C4-2B (cell line): ENCODE results near the gene FAHD2A.

Experiments used
- CTCF ChIP-seq: fragments of 450-650 bp; conservative IDR thresholded peaks from 2 replicates; pipeline ENCODE4 v1.5.1; 2017; ENCODE audit warnings: mild to moderate bottlenecking
- ZFX ChIP-seq: fragments of 450-650 bp; IDR thresholded peaks from 2 replicates; pipeline ENCODE4 v1.6.1; 2017

DNA sequence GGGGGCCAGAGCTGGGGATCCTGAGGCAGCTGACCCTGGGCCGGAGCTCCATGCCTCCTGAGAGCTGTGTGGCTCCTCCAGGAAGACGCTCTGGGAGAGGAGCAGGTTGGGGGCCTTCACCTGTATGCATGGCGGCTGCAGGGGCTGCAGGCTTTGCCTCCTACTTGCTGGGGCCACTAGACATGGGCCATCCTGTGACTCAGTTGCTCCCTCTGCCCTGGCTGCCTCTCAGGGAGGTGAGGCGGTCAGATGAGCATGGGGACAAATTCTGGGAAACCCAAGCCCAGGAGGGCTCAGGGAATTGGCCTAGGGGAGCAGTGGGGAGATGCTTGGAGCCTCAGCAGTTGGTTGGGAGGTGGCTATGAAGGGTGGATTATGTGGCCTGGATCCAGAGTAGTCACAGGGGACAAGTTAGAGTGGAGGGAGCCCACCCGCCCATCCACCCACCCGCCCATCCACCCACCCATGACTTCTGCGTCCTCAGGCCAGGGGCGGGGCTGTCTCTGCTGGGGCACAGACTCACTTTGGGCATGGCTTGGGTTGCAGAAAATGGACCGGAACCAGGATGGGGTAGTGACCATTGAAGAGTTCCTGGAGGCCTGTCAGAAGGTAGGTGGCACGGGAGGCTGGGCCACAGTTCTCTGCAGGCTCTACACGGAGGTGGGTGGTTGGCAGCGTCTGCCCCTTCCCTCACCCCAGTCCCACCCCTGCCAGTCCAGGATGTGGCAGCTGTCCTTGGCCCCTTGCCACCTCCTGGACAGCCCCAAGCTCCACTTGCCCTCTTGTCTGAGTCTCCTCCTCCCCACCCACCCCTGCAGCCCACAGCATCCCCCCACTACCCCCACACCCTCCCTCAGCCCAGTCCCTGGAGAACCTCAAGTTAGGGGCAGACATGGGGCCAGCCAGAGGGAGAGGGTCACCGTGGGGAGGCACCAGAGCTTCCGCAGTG lies 19.5 kb upstream of the FAHD2A start:
- TF ChIP-seq CTCF, result no peak
- no peak for TF ChIP-seq ZFX
